Activated CD8-positive, alpha-beta T cell treated with anti-CD3 and anti-CD28 coated beads, Interleukin-2, amount 10 ng/mL, durations not matched to agents 7 days and 5 days (primary cell): ENCODE data around the gene SINHCAF. TPM values are rescaled to one million over a fixed set of nuclear protein-coding genes. Genes with fewer than 3 reads are reported as not detected.
A peak's percentile ranks its signal among the peaks of the same experiment; 100 is the strongest.

Experiments used
- ATAC-seq: fragments of 150-1000 bp; cut with Tn5 transposase; one replicate; pipeline ENCODE4 v1.10.0; 2021; ENCODE audit warnings: moderate library complexity
- CTCF ChIA-PET: fragments of 350-600 bp; sonication (Branson Sonifier 250); formaldehyde crosslinking; loops from one replicate; lab custom pipeline; 2021; ENCODE audit warnings: antibody characterized with exemption; lab: Charles Lee
- POLR2A ChIA-PET: fragments of 350-600 bp; sonication (Branson Sonifier 250); formaldehyde crosslinking; loops from one replicate; lab custom pipeline; 2021; ENCODE audit warnings: antibody characterized with exemption; lab: Charles Lee
- DNase-seq: peaks from one replicate; pipeline ENCODE4 v3.0.0-alpha.2; 2020
- H3K27ac Mint-ChIP-seq: one replicate; pipeline ENCODE4 v1.8.0; 2021; ENCODE audit warnings: mild to moderate bottlenecking, mixed read lengths
- H3K27me3 Mint-ChIP-seq: one replicate; pipeline ENCODE4 v1.8.0; 2021; ENCODE audit warnings: low read depth, mixed read lengths
- H3K36me3 Mint-ChIP-seq: one replicate; pipeline ENCODE4 v1.8.0; 2021; ENCODE audit warnings: low read depth, mixed read lengths
- H3K4me1 Mint-ChIP-seq: one replicate; pipeline ENCODE4 v1.8.0; 2021; ENCODE audit warnings: low read depth, mixed read lengths
- H3K4me3 Mint-ChIP-seq: one replicate; pipeline ENCODE4 v1.8.0; 2021; ENCODE audit warnings: mild to moderate bottlenecking, mixed read lengths
- H3K9me3 Mint-ChIP-seq: one replicate; pipeline ENCODE4 v1.8.0; 2022; ENCODE audit warnings: mixed read lengths; ENCODE audit not compliant: insufficient read depth
- total RNA-seq, 2 experiments: library from RNA; stranded (reverse); gene quantifications; one replicate each; pipeline ENCODE4 v1.2.3, GENCODE V29; 2021

Gene SINHCAF
- total RNA-seq, 2 experiments from 2014 or later: 81.9 to 98.0 TPM

DNA sequence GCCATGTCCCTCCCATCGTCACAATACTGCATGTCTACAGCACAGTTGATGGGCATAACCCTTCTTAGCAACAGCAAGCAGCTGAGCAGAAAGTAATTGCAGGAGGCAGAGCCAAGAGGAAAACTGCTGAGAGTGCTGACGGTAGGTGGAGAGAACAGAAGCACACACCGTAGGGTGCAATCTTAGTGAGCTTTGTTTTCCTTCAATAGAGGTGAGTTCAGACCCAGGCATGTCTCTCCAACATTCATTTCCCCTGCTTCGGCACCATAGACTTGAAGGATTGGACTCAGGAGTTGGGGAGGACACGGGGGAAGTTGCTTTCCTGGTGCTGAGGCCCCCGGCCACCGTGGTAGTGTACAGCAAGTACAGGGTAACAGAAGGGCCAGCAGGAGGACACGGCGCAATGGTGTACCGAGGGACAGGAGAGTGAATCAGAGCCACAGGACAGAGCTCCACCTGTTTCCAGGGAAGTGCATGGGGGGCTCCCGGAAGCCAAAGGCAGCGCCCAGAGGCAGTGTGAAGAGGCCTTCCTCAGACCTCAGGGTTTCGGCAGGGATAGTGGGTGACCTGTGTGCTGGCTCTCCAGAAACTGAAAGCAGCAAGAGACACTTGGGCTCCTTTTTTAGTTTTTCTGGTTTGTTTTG lies 36.3 kb upstream of the SINHCAF start:
- peaks cover 22% of the 10 kb centered on the region for H3K4me1 Mint-ChIP-seq
- CTCF ChIA-PET: interaction anchor here (0.7 to 3.0 kb wide), 10 partner anchors 13 to 511 kb away, joined by 3 to 22 read pairs (median 4); partner anchors contain the start of gene SINHCAF
- H3K27me3 Mint-ChIP-seq: no peaks in the 10 kb centered on the region
- POLR2A ChIA-PET: interaction anchor here (0.6 to 1.9 kb wide), 4 partner anchors 10 to 90 kb away, joined by 3 to 6 read pairs (median 4); no protein-coding TSS in a partner anchor
- DNase-seq (peak; percentile 31), ATAC-seq (peak; percentile 60)
- H3K9me3 Mint-ChIP-seq: no peaks in the 10 kb centered on the region
- H3K4me3 Mint-ChIP-seq: peak overlapping the region; percentile 49
- H3K36me3 Mint-ChIP-seq: no peaks in the 10 kb centered on the region
- H3K27ac Mint-ChIP-seq: peak overlapping the region; percentile 87

GRCh38 chr12:31361730-31362114 lies 35.8 kb upstream of the SINHCAF start:
- no peaks in the 10 kb centered on the region for H3K27me3 Mint-ChIP-seq
- ATAC-seq (no peak), DNase-seq (no peak)
- CTCF ChIA-PET: interaction anchor here (1.1 to 3.0 kb wide), 2 partner anchors 15 to 90 kb away, joined by 4 to 22 read pairs; no protein-coding TSS in a partner anchor
- POLR2A ChIA-PET: interaction anchor here (1.5 to 1.9 kb wide), 2 partner anchors 35 to 38 kb away, joined by 5 to 6 read pairs; no protein-coding TSS in a partner anchor
- no peaks in the 10 kb centered on the region for H3K36me3 Mint-ChIP-seq
- H3K27ac Mint-ChIP-seq: peak overlapping the region; percentile 87
- no peak overlapping the region for H3K4me3 Mint-ChIP-seq
- no peaks in the 10 kb centered on the region for H3K9me3 Mint-ChIP-seq
- H3K4me1 Mint-ChIP-seq: peaks cover 22% of the 10 kb centered on the region

GRCh38 chr12:31355747-31356107 lies 29.8 kb upstream of the SINHCAF start:
- Mint-ChIP-seq H3K4me3 (no peak overlapping the region), H3K9me3 (no peaks in the 10 kb centered on the region), H3K36me3 (no peaks in the 10 kb centered on the region), H3K27ac (no peak overlapping the region), H3K27me3 (no peaks in the 10 kb centered on the region), H3K4me1 (no peaks in the 10 kb centered on the region)
- ChIA-PET POLR2A (interaction anchor here (0.6 kb wide), 1 partner anchor 30 kb away, joined by 3 read pairs; the partner anchor contains the start of gene SINHCAF), CTCF (no interaction called here)
- ATAC-seq (no peak), DNase-seq (no peak)

- no peaks in the 10 kb centered on the region for H3K36me3 Mint-ChIP-seq
- ATAC-seq (no peak), DNase-seq (no peak)
- H3K9me3 Mint-ChIP-seq: no peaks in the 10 kb centered on the region
- H3K4me1 Mint-ChIP-seq: no peaks in the 10 kb centered on the region
- ChIA-PET CTCF (no interaction called here), POLR2A (no interaction called here)
- no peak overlapping the region for H3K27ac Mint-ChIP-seq
- H3K4me3 Mint-ChIP-seq: no peak overlapping the region
- peaks cover 7% of the 10 kb centered on the region for H3K27me3 Mint-ChIP-seq
These were observed 28.1 kb upstream of the SINHCAF start for GRCh38 chr12:31353750-31354708.

DNA sequence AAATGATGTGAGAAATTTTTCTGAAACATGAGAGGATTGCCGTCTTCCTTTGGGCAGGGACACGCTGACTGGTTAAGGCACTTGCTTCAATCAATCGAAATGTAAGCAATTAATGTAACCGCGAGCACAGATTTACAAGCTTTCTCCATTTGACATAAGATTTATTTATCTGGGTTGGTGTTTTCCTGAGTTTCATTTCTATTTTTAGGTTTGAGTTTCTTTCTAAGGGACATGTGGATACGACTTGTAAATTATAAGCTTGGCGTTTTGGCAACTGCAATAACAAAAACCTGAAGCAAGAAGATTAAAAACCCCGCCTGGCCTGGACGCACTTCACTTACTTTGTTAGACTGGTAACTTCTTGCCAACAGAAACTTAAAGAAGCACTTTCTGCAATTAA lies 20.3 kb upstream of the SINHCAF start:
- Mint-ChIP-seq H3K4me1 (no peaks in the 10 kb centered on the region), H3K9me3 (no peaks in the 10 kb centered on the region), H3K27ac (no peak overlapping the region), H3K4me3 (no peak overlapping the region), H3K36me3 (no peaks in the 10 kb centered on the region), H3K27me3 (peaks cover 7% of the 10 kb centered on the region)
- ChIA-PET CTCF (interaction anchor here (1.0 to 1.1 kb wide), 2 partner anchors 16 to 74 kb away, joined by 3 to 4 read pairs; no protein-coding TSS in a partner anchor), POLR2A (no interaction called here)
- ATAC-seq (no peak), DNase-seq (no peak)

DNA sequence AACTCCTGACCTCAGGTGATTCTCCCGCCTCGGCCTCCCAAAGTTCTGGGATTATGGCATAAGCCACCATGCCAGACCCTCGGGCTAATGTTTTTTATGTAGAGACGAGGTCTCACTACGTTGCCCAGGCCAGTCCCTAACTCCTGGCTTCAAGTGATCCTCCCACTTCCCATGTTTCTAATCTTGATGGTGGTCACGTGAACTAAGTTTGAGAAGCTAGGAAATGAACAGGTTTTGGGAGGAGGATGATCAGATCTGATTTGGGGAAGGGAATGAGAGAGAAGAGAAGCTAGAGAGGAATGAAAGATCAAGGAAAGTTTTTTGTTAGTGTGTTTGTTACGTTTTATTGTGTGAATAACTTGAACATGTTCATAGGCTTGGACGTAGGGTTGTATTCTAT lies 17.2 kb upstream of the SINHCAF start:
- no peak for DNase-seq
- ChIA-PET POLR2A (no interaction called here), CTCF (no interaction called here)
- ATAC-seq: no peak
- no peak overlapping the region for H3K4me3 Mint-ChIP-seq
- H3K9me3 Mint-ChIP-seq: no peaks in the 10 kb centered on the region
- H3K4me1 Mint-ChIP-seq: no peaks in the 10 kb centered on the region
- H3K27ac Mint-ChIP-seq: no peak overlapping the region
- no peaks in the 10 kb centered on the region for H3K27me3 Mint-ChIP-seq
- H3K36me3 Mint-ChIP-seq: no peaks in the 10 kb centered on the region

DNA sequence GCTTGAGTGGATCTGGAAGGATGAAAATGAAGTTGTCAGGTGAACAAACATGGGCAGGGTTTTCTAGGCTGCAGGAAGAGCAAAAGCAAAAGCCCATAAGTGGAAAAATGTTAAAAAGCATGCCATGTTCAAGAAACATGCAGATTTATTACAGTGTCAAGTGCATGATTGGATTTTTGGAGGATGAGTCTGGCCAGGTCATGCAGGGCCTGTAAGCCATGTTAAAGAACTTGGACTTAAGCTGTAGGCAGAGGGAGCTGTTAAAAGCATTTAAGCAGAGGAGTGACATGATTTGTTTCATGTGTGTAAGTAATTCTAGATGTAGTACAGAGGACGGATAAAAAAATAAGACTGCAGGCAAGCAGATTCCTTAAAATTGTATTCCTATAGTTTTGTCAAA lies 16.3 kb upstream of the SINHCAF start:
- no peak overlapping the region for H3K4me3 Mint-ChIP-seq
- DNase-seq: no peak
- no peaks in the 10 kb centered on the region for H3K4me1 Mint-ChIP-seq
- H3K9me3 Mint-ChIP-seq: no peaks in the 10 kb centered on the region
- CTCF ChIA-PET: interaction anchor here (1.5 kb wide), 1 partner anchor 73 kb away, joined by 3 read pairs; no protein-coding TSS in a partner anchor
- H3K27me3 Mint-ChIP-seq: no peaks in the 10 kb centered on the region
- H3K36me3 Mint-ChIP-seq: no peaks in the 10 kb centered on the region
- POLR2A ChIA-PET: no interaction called here
- no peak overlapping the region for H3K27ac Mint-ChIP-seq
- ATAC-seq: no peak

- Mint-ChIP-seq H3K27ac (no peak overlapping the region), H3K4me1 (no peaks in the 10 kb centered on the region), H3K4me3 (no peak overlapping the region), H3K27me3 (no peaks in the 10 kb centered on the region), H3K36me3 (no peaks in the 10 kb centered on the region), H3K9me3 (no peaks in the 10 kb centered on the region)
- ChIA-PET POLR2A (no interaction called here), CTCF (no interaction called here)
- ATAC-seq (no peak), DNase-seq (no peak)
These were observed 14.1 kb upstream of the SINHCAF start for GRCh38 chr12:31339831-31340622.

- ATAC-seq (no peak), DNase-seq (no peak)
- Mint-ChIP-seq H3K9me3 (no peaks in the 10 kb centered on the region), H3K27ac (no peak overlapping the region), H3K36me3 (no peaks in the 10 kb centered on the region), H3K27me3 (no peaks in the 10 kb centered on the region), H3K4me3 (no peak overlapping the region), H3K4me1 (no peaks in the 10 kb centered on the region)
- CTCF ChIA-PET: interaction anchor here (1.5 kb wide), 1 partner anchor 11 kb away, joined by 4 read pairs; no protein-coding TSS in a partner anchor
- POLR2A ChIA-PET: no interaction called here
These were observed 12.0 kb upstream of the SINHCAF start for GRCh38 chr12:31337952-31338351.

DNA sequence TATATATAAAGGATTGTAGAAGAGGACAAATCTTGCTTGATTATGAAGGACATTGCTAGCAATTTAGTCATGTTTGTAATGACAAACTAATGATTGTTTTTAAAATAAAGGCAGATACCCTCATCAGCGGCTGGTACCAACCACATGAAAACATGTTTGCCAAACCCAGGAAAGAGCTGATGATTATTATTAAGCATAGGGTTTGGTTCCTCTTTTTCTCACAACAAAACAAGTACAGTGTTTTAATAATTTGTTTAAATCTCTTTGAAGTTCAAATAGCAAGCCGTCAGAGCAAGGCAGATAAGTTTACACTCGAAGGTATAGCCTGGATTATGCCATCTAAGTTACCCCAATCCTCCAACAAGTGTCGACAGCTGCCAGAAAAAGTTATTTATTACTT lies 5.3 kb upstream of the SINHCAF start:
- no peak for DNase-seq
- POLR2A ChIA-PET: interaction anchor here (0.5 kb wide), 1 partner anchor 773 kb away, joined by 4 read pairs; no protein-coding TSS in a partner anchor
- H3K27me3 Mint-ChIP-seq: peaks cover 4% of the 10 kb centered on the region
- no peak for ATAC-seq
- no peaks in the 10 kb centered on the region for H3K9me3 Mint-ChIP-seq
- CTCF ChIA-PET: no interaction called here
- no peak overlapping the region for H3K4me3 Mint-ChIP-seq
- H3K27ac Mint-ChIP-seq: no peak overlapping the region
- no peaks in the 10 kb centered on the region for H3K36me3 Mint-ChIP-seq
- peaks cover 7% of the 10 kb centered on the region for H3K4me1 Mint-ChIP-seq
